ENCODE results near the gene CEACAM1.

The CEACAM1 gene

DNA sequence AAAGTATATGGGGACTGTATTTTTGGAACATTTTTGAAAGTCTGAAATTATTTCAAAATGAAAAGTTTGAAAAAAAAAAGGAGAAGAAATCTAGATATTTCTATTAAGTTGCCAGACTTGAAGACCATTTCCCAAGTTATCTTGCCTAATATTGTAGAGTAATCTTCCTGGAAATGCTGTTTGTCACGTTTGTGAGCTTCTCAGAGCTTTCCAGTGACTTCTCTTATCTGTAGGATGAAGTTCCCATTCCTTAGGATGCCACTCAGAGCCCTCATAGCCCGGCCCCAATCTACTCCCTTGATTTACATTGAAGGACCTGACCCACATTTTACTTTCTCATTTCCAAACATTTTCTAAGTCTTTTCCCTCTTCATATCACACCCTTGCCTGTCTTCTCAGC is 42.8 kb upstream of the CEACAM1 start:
- Histone ChIP-seq H3K27ac (ENCODE audit: low read length, poor library complexity, severe bottlenecking) (no peak overlapping the region), H3K36me3 (ENCODE audit: control insufficient read depth in 1 of 2, insufficient read depth in 2 of 2, low read depth in 1 of 2, low read length in 2 of 2) (no peaks in the 10 kb centered on the region), H3K9ac (ENCODE audit: low read length) (no peak overlapping the region), H2BK120ac (ENCODE audit: low read depth, low read length) (no peak overlapping the region), H3K4me1 (ENCODE audit: control insufficient read depth, insufficient read depth, low read depth, low read length) (no peaks in the 10 kb centered on the region), H3K4me3 (ENCODE audit: insufficient read depth in 1 of 2, low read depth in 1 of 2, low read length in 2 of 2) (no peak overlapping the region), H4K91ac (ENCODE audit: low read length) (no peak overlapping the region), H3K27me3 (ENCODE audit: control insufficient read depth in 1 of 2, insufficient read depth in 1 of 2, low read length in 2 of 2) (peaks cover 10 to 76% of the 10 kb centered on the region in 2 experiments), H2AK5ac (ENCODE audit: low read length, severe bottlenecking) (no peak overlapping the region), H3K9me3 (ENCODE audit: control insufficient read depth, low read length) (no peaks in the 10 kb centered on the region), H4K8ac (ENCODE audit: low read length) (no peak overlapping the region), H3K79me1 (replicated peaks; ENCODE audit: low read length, poor library complexity, severe bottlenecking) (no peaks in the 10 kb centered on the region), H3K23ac (ENCODE audit: low read length in 2 of 2) (no peak overlapping the region), H2BK5ac (ENCODE audit: low read depth, low read length, poor library complexity, severe bottlenecking) (no peak overlapping the region), H2BK12ac (ENCODE audit: low read length in 2 of 2) (no peak overlapping the region), H3K14ac (ENCODE audit: low read length in 2 of 2) (no peak overlapping the region), H2AFZ (ENCODE audit: low read depth, low read length) (no peak overlapping the region), H3K18ac (ENCODE audit: low read depth in 1 of 2, low read length in 2 of 2) (no peak overlapping the region), H3K4me2 (ENCODE audit: low read length, poor library complexity, severe bottlenecking) (no peak overlapping the region), H3K4ac (ENCODE audit: low read depth in 1 of 2, low read length in 2 of 2) (no peak overlapping the region), H2BK15ac (ENCODE audit: low read depth, poor library complexity, severe bottlenecking) (no peak overlapping the region)
- DNase-seq: no peak
- WGBS: 27% methylated on average over 2 of the region's 2 CpGs

DNA sequence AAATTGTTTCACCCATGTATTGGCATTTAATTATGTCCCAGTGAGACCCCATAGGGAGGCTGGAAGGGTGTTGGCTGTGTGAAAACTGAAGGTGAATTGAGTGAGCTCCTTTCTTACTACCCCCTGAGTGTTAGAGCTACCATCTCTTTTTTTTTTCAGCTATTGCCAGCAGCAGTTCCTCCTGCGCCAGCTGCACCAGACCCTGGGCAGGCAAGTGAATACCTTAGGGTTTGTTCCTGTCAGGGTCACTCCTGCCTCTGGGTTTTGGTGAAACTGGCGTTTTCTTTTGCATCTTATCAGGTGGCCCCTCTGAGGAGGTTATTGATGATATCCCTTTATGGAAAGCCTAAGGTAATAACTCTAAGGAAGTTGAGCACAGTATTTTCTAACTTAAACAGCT is 40.9 kb upstream of the CEACAM1 start:
- H3K4me1 ChIP-seq (ENCODE audit: control insufficient read depth, insufficient read depth, low read depth, low read length): no peaks in the 10 kb centered on the region
- no peak overlapping the region for H3K4me2 ChIP-seq (ENCODE audit: low read length, poor library complexity, severe bottlenecking)
- no peak overlapping the region for H2BK12ac ChIP-seq (ENCODE audit: low read length in 2 of 2)
- no peak overlapping the region for H3K4ac ChIP-seq (ENCODE audit: low read depth in 1 of 2, low read length in 2 of 2)
- H2BK5ac ChIP-seq (ENCODE audit: low read depth, low read length, poor library complexity, severe bottlenecking): no peak overlapping the region
- H3K9ac ChIP-seq (ENCODE audit: low read length): no peak overlapping the region
- no peaks in the 10 kb centered on the region for H3K9me3 ChIP-seq (ENCODE audit: control insufficient read depth, low read length)
- peaks cover 13 to 76% of the 10 kb centered on the region in 2 experiments for H3K27me3 ChIP-seq (ENCODE audit: control insufficient read depth in 1 of 2, insufficient read depth in 1 of 2, low read length in 2 of 2)
- no peak overlapping the region for H4K91ac ChIP-seq (ENCODE audit: low read length)
- H3K14ac ChIP-seq (ENCODE audit: low read length in 2 of 2): no peak overlapping the region
- H3K27ac ChIP-seq (ENCODE audit: low read length, poor library complexity, severe bottlenecking): no peak overlapping the region
- H3K23ac ChIP-seq (ENCODE audit: low read length in 2 of 2): no peak overlapping the region
- H2BK15ac ChIP-seq (ENCODE audit: low read depth, poor library complexity, severe bottlenecking): no peak overlapping the region
- no peak overlapping the region for H2AFZ ChIP-seq (ENCODE audit: low read depth, low read length)
- no peak overlapping the region for H2BK120ac ChIP-seq (ENCODE audit: low read depth, low read length)
- H2AK5ac ChIP-seq (ENCODE audit: low read length, severe bottlenecking): no peak overlapping the region
- H3K4me3 ChIP-seq (ENCODE audit: insufficient read depth in 1 of 2, low read depth in 1 of 2, low read length in 2 of 2): no peak overlapping the region
- no peaks in the 10 kb centered on the region for H3K36me3 ChIP-seq (ENCODE audit: control insufficient read depth in 1 of 2, insufficient read depth in 2 of 2, low read depth in 1 of 2, low read length in 2 of 2)
- 44% methylated on average over 2 of the region's 2 CpGs for WGBS
- no peak for DNase-seq
- no peak overlapping the region for H4K8ac ChIP-seq (ENCODE audit: low read length)
- H3K18ac ChIP-seq (ENCODE audit: low read depth in 1 of 2, low read length in 2 of 2): no peak overlapping the region
- H3K79me1 ChIP-seq (replicated peaks; ENCODE audit: low read length, poor library complexity, severe bottlenecking): no peaks in the 10 kb centered on the region

DNA sequence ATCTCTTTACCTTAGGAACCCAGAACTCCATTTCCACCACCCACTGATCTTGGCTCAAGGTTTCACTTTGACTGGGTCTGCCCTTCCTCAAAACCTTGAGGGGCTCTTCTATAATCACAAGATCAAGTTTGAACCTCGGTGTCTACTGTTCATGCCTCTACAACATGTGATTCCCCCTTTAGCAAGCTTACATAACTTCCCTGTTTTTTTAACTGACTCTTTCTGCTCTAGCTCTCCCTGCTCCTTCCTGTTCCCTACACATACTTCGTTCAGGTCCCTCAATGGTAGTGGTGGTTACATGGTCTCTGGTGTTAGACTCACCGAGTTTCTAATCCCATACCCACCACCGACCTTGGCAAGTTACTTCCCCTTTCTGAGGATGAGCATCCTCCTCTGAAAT is 39.7 kb upstream of the CEACAM1 start:
- H3K4me1 ChIP-seq (ENCODE audit: control insufficient read depth, insufficient read depth, low read depth, low read length): peaks cover 1% of the 10 kb centered on the region
- no peak overlapping the region for H3K9ac ChIP-seq (ENCODE audit: low read length)
- no peak overlapping the region for H3K23ac ChIP-seq (ENCODE audit: low read length in 2 of 2)
- no peak overlapping the region for H3K18ac ChIP-seq (ENCODE audit: low read depth in 1 of 2, low read length in 2 of 2)
- no peak overlapping the region for H3K27ac ChIP-seq (ENCODE audit: low read length, poor library complexity, severe bottlenecking)
- no peak overlapping the region for H3K4me2 ChIP-seq (ENCODE audit: low read length, poor library complexity, severe bottlenecking)
- DNase-seq: no peak
- H2BK120ac ChIP-seq (ENCODE audit: low read depth, low read length): no peak overlapping the region
- no peak overlapping the region for H2BK12ac ChIP-seq (ENCODE audit: low read length in 2 of 2)
- WGBS: 55% methylated on average over 2 of the region's 4 CpGs
- no peak overlapping the region for H2BK15ac ChIP-seq (ENCODE audit: low read depth, poor library complexity, severe bottlenecking)
- H4K91ac ChIP-seq (ENCODE audit: low read length): no peak overlapping the region
- H3K27me3 ChIP-seq (ENCODE audit: control insufficient read depth in 1 of 2, insufficient read depth in 1 of 2, low read length in 2 of 2): peaks cover 16 to 70% of the 10 kb centered on the region in 2 experiments
- no peak overlapping the region for H3K4ac ChIP-seq (ENCODE audit: low read depth in 1 of 2, low read length in 2 of 2)
- H2AK5ac ChIP-seq (ENCODE audit: low read length, severe bottlenecking): no peak overlapping the region
- no peak overlapping the region for H2AFZ ChIP-seq (ENCODE audit: low read depth, low read length)
- no peaks in the 10 kb centered on the region for H3K36me3 ChIP-seq (ENCODE audit: control insufficient read depth in 1 of 2, insufficient read depth in 2 of 2, low read depth in 1 of 2, low read length in 2 of 2)
- H3K14ac ChIP-seq (ENCODE audit: low read length in 2 of 2): no peak overlapping the region
- no peaks in the 10 kb centered on the region for H3K9me3 ChIP-seq (ENCODE audit: control insufficient read depth, low read length)
- no peak overlapping the region for H4K8ac ChIP-seq (ENCODE audit: low read length)
- no peak overlapping the region for H3K4me3 ChIP-seq (ENCODE audit: insufficient read depth in 1 of 2, low read depth in 1 of 2, low read length in 2 of 2)
- H2BK5ac ChIP-seq (ENCODE audit: low read depth, low read length, poor library complexity, severe bottlenecking): no peak overlapping the region
- no peaks in the 10 kb centered on the region for H3K79me1 ChIP-seq (replicated peaks; ENCODE audit: low read length, poor library complexity, severe bottlenecking)

DNA sequence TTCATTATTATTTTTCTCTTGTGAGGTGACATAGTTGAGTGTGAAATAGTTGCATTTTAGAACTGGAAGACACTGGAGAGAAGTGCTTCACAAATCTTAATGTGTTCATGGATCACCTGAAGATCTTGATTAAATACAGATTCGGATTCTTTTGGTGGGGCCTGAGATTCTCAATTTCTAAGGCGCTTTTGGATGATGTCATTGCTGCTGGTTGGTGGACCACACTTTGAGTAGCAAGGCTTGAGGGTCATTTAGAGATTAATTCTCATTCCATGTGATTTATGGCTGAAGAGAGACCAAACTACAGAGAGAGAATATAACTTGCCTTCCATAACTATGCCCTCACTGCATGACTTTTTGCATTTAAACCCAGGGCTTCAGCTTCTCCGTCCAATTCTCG is 39.3 kb upstream of the CEACAM1 start:
- DNase-seq: no peak
- no peaks in the 10 kb centered on the region for H3K36me3 ChIP-seq (ENCODE audit: control insufficient read depth in 1 of 2, insufficient read depth in 2 of 2, low read depth in 1 of 2, low read length in 2 of 2)
- H2BK120ac ChIP-seq (ENCODE audit: low read depth, low read length): no peak overlapping the region
- H2BK5ac ChIP-seq (ENCODE audit: low read depth, low read length, poor library complexity, severe bottlenecking): no peak overlapping the region
- no peak overlapping the region for H3K9ac ChIP-seq (ENCODE audit: low read length)
- no peak overlapping the region for H2BK15ac ChIP-seq (ENCODE audit: low read depth, poor library complexity, severe bottlenecking)
- no peak overlapping the region for H3K23ac ChIP-seq (ENCODE audit: low read length in 2 of 2)
- no peak overlapping the region for H3K27ac ChIP-seq (ENCODE audit: low read length, poor library complexity, severe bottlenecking)
- no peak overlapping the region for H3K4ac ChIP-seq (ENCODE audit: low read depth in 1 of 2, low read length in 2 of 2)
- H4K91ac ChIP-seq (ENCODE audit: low read length): no peak overlapping the region
- H2BK12ac ChIP-seq (ENCODE audit: low read length in 2 of 2): no peak overlapping the region
- H3K14ac ChIP-seq (ENCODE audit: low read length in 2 of 2): no peak overlapping the region
- WGBS: 87% methylated on average over 4 of the region's 4 CpGs
- H3K4me2 ChIP-seq (ENCODE audit: low read length, poor library complexity, severe bottlenecking): no peak overlapping the region
- no peaks in the 10 kb centered on the region for H3K79me1 ChIP-seq (replicated peaks; ENCODE audit: low read length, poor library complexity, severe bottlenecking)
- no peak overlapping the region for H3K4me3 ChIP-seq (ENCODE audit: insufficient read depth in 1 of 2, low read depth in 1 of 2, low read length in 2 of 2)
- no peak overlapping the region for H3K18ac ChIP-seq (ENCODE audit: low read depth in 1 of 2, low read length in 2 of 2)
- H3K9me3 ChIP-seq (ENCODE audit: control insufficient read depth, low read length): no peaks in the 10 kb centered on the region
- peaks cover 1% of the 10 kb centered on the region for H3K4me1 ChIP-seq (ENCODE audit: control insufficient read depth, insufficient read depth, low read depth, low read length)
- no peak overlapping the region for H4K8ac ChIP-seq (ENCODE audit: low read length)
- H2AFZ ChIP-seq (ENCODE audit: low read depth, low read length): no peak overlapping the region
- H2AK5ac ChIP-seq (ENCODE audit: low read length, severe bottlenecking): no peak overlapping the region
- peaks cover 16 to 71% of the 10 kb centered on the region in 2 experiments for H3K27me3 ChIP-seq (ENCODE audit: control insufficient read depth in 1 of 2, insufficient read depth in 1 of 2, low read length in 2 of 2)
